OCI-LY7 (cell line): ENCODE measurements around the gene TRANK1.
"Not testable (repeated sequence)": the region's sequence is repeated elsewhere in the genome, so short reads cannot be mapped to it uniquely, and the experiment has no call there.

Source experiments
- EZH2phosphoT487 ChIP-seq: fragments of 200-600 bp; sonication (generic); IDR thresholded peaks from 2 replicates; pipeline ENCODE4 v1.6.1; 2018; ENCODE audit warnings: low read depth, borderline replicate concordance, mild to moderate bottlenecking, mixed run types, antibody characterized with exemption, low read length, moderate library complexity, mixed read lengths
- TF ChIP-seq, protein P1 (sequence below): fragments of 200-600 bp; sonication (generic); conservative IDR thresholded peaks from 2 replicates; pipeline ENCODE4 v1.5.1; 2014; ENCODE audit warnings: mild to moderate bottlenecking, antibody characterized with exemption, low read length, moderate library complexity, mixed read lengths

GRCh38 chr3:36947814-36948213 lies 3.0 kb upstream of the TRANK1 start:
- not testable (repeated sequence) for TF ChIP-seq EZH2phosphoT487
- TF ChIP-seq, protein P1, sequence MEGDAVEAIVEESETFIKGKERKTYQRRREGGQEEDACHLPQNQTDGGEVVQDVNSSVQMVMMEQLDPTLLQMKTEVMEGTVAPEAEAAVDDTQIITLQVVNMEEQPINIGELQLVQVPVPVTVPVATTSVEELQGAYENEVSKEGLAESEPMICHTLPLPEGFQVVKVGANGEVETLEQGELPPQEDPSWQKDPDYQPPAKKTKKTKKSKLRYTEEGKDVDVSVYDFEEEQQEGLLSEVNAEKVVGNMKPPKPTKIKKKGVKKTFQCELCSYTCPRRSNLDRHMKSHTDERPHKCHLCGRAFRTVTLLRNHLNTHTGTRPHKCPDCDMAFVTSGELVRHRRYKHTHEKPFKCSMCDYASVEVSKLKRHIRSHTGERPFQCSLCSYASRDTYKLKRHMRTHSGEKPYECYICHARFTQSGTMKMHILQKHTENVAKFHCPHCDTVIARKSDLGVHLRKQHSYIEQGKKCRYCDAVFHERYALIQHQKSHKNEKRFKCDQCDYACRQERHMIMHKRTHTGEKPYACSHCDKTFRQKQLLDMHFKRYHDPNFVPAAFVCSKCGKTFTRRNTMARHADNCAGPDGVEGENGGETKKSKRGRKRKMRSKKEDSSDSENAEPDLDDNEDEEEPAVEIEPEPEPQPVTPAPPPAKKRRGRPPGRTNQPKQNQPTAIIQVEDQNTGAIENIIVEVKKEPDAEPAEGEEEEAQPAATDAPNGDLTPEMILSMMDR, result not testable (repeated sequence)
